Adrenal gland (tissue), 12 donors: ENCODE results near the gene UBE2E3. TPM values are rescaled to one million over a fixed set of nuclear protein-coding genes. Genes with fewer than 3 reads are reported as not detected.

Experiments
- DNase-seq, 7 donors: peaks; one replicate each; pipeline ENCODE4 v3.0.0-alpha.2; 2019 to 2020
- H3K27ac ChIP-seq, 5 donors: fragments of 200-600 bp; sonication (generic) in 4 of 5; 1 replicate in 3 of 5; 2 replicates in 2 of 5; pipeline versions ENCODE4 v1.5.1 to v1.8.0; 2016 to 2020; ENCODE audit warnings: mild to moderate bottlenecking in 1 of 5
- H3K27me3 ChIP-seq: fragments of 200-600 bp; 2 replicates; pipeline ENCODE4 v1.8.0; 2021
- H3K36me3 ChIP-seq, 2 donors: fragments of 200-600 bp; replicated peaks in 1 of 2; 1 replicate in 1 of 2; 2 replicates in 1 of 2; pipeline versions ENCODE4 v1.5.1 to v1.8.0; 2018 to 2022
- H3K4me1 ChIP-seq, 2 donors: fragments of 200-600 bp; replicated peaks in 1 of 2; 1 replicate in 1 of 2; 2 replicates in 1 of 2; pipeline versions ENCODE4 v1.5.1 to v1.8.0; 2018 to 2021
- H3K4me3 ChIP-seq, 4 donors: fragments of 200-600 bp; sonication (generic) in 3 of 4; one replicate each; pipeline ENCODE4 v1.5.1; 2016 to 2018
- H3K9me3 ChIP-seq, 3 donors: fragments of 200-600 bp; sonication (generic) in 1 of 3; replicated peaks in 1 of 3; 1 replicate in 2 of 3; 2 replicates in 1 of 3; pipeline versions ENCODE4 v1.5.1 to v1.8.0; 2016 to 2021
- POLR2A ChIP-seq, 2 donors: fragments of 450-650 bp; IDR thresholded peaks; one replicate each; pipeline ENCODE4 v1.6.1; 2017; ENCODE audit warnings: antibody characterized with exemption in 2 of 2, mild to moderate bottlenecking in 2 of 2, moderate library complexity in 1 of 2
- WGBS, 4 donors: extraction: QIAGEN DNeasy Blood & Tissue Kit in 2 of 4; methylation state at CpG; one replicate each; pipeline versions ENCODE4 v1.1.5 to v1.1.7; 2013 to 2017; 5-methylcytosine and 5-hydroxymethylcytosine counted together
- intact Hi-C, 2 donors: fragments of 100-400 bp; cut with DNase I; formaldehyde crosslinking; loops; one replicate each; pipeline versions ENCODE4 v1.14.1 to v1.15.0; 2022 to 2023
- polyA plus RNA-seq, 3 donors: library from polyadenylated mRNA; stranded (reverse); fragments of 200-250 nt in 2 of 3; fragments of 350-450 nt in 1 of 3; fragmentation: Illumina TruSeq in 1 of 3; extraction: RNeasy Lipid Tissue Mini Kit (QIAGEN cat#74804) in 1 of 3; gene quantifications; one replicate each; pipeline ENCODE4 v1.2.3, GENCODE V29; 2013 to 2014
- total RNA-seq, 9 donors: library from RNA; depleted of rRNA in 4 of 9; stranded (reverse); fragments of >200 nt in 4 of 9; fragments of 120-200 nt in 1 of 9; fragmentation: NEBNext Ultra II Directional in 1 of 9; extraction: Animal tissue kit (Norgen Biotek cat#: 25700) in 1 of 9; gene quantifications; one replicate each; pipeline versions ENCODE4 v1.1.0 to v1.2.4, GENCODE V29; 2013 to 2023
- TF ChIP-seq, protein P1 (sequence below), 6 experiments: fragments of 450-650 bp in 4 of 6; fragments of 200-600 bp in 2 of 6; sonication (generic) in 1 of 6; IDR thresholded peaks; 1 replicate in 5 of 6; 2 replicates in 1 of 6; pipeline versions ENCODE4 v1.5.1 to v1.8.0; 2016 to 2021; ENCODE audit warnings: antibody characterized with exemption in 6 of 6, mild to moderate bottlenecking in 2 of 6, moderate library complexity in 1 of 6
- donor health status: healthy with polysubstance abuse.
- donor health status: Bipolar disorder and iron deficiency.
- donor health status: DM: yes; HTN: yes; CAD: no.
- donor health status: DM: no; HTN: no; CAD: no.
- donor health status: DM: no; HTN: no; CAD: no.
- donor health status: DM: yes; HTN: yes; CAD: no.

Gene UBE2E3
- total and polyA plus RNA-seq, 12 donors: 30.8 to 87.1 (median 51.0) TPM

DNA sequence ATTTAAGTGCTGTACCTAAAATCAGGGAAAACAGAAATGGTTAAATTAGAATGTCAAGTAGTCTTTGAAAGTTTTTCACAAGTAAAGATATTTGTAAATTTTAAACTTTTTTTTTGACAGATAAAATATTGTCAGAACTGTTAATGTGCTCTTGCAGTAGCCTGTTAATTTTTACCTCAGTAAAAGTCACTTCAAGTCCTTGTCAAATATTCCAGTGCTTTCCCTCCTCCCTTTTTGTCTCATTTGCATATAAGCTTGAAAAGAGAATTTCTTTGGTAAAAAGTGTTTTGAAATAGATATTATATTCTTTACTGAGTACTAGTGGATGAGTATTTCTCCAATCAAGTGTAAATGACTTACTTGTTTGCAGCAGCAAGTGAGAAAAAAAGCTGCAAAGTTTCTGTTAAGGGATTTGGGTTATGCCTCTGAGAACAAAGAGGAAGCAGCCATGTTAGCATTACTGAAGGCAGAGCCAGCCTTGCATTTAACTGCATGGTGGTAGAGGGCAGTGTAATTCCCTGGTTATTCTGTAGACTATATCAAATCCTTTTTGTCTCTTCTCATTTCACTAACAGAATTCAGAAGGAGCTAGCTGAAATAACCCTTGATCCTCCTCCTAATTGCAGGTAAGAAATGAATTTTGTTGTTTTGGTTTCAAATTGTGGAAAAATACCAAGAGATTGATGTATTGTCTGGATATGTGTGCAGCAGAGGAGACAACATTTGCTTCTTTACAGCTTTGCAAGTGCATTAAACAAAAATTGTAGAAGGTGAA is 3.2 kb downstream of the UBE2E3 start:
- no peak for TF ChIP-seq POLR2A (IDR thresholded peaks at IDR 0.05)
- TF ChIP-seq, protein P1, sequence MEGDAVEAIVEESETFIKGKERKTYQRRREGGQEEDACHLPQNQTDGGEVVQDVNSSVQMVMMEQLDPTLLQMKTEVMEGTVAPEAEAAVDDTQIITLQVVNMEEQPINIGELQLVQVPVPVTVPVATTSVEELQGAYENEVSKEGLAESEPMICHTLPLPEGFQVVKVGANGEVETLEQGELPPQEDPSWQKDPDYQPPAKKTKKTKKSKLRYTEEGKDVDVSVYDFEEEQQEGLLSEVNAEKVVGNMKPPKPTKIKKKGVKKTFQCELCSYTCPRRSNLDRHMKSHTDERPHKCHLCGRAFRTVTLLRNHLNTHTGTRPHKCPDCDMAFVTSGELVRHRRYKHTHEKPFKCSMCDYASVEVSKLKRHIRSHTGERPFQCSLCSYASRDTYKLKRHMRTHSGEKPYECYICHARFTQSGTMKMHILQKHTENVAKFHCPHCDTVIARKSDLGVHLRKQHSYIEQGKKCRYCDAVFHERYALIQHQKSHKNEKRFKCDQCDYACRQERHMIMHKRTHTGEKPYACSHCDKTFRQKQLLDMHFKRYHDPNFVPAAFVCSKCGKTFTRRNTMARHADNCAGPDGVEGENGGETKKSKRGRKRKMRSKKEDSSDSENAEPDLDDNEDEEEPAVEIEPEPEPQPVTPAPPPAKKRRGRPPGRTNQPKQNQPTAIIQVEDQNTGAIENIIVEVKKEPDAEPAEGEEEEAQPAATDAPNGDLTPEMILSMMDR (IDR thresholded peaks at IDR 0.05): peak in 1 of 6 experiments; percentile 28
- Histone ChIP-seq H3K4me1 (peaks cover 14 to 53% of the 10 kb centered on the region in 2 donors), H3K27ac (no peak overlapping the region), H3K9me3 (no peaks in the 10 kb centered on the region), H3K36me3 (no peaks in the 10 kb centered on the region), H3K27me3 (no peaks in the 10 kb centered on the region), H3K4me3 (no peak overlapping the region)
- intact Hi-C loops: no loop called here
- DNase-seq: peak in 3 of 7 donors; percentile 14 to 31 (median 20)

DNA sequence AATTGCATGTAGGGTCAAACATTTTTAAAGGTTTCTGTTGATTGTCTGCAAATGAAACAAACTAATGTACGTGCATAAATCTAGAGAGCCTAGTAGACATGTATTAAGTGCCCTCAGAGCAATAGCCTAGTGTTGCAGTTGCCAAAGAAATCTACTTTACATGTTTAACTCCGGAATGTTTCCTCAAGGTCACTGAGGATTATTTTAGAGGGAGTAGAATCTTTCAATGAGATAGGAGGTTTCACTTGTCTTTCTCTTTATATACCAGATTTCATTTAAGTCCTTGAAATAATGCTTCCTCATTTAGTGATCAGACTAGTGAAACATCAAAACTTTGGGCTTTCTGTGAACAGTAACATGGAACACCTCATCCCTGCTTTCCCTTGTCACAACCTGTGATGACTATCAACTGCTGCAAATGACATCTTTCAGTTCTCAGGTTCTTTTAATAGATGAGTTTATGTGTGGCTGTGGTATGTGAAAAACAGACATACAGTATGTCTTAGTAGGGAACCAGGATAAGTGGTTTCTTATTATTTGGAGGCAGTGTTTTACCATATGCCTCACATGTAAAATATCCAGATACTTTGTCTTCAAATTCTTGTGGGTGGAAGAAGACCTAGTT is 5.5 kb downstream of the UBE2E3 start:
- no peak overlapping the region for H3K4me3 ChIP-seq
- TF ChIP-seq, protein P1 (IDR thresholded peaks at IDR 0.05): no peak
- no peak for TF ChIP-seq POLR2A (IDR thresholded peaks at IDR 0.05)
- H3K27ac ChIP-seq: no peak overlapping the region
- H3K4me1 ChIP-seq: peaks cover 14 to 53% of the 10 kb centered on the region in 2 donors
- WGBS, 4 donors: 47 to 56% (median 52%) methylated on average over 2 of the region's 2 CpGs
- H3K27me3 ChIP-seq: no peaks in the 10 kb centered on the region
- DNase-seq: no peak
- H3K9me3 ChIP-seq: no peaks in the 10 kb centered on the region
- H3K36me3 ChIP-seq: no peaks in the 10 kb centered on the region
- intact Hi-C loops: no loop called here

DNA sequence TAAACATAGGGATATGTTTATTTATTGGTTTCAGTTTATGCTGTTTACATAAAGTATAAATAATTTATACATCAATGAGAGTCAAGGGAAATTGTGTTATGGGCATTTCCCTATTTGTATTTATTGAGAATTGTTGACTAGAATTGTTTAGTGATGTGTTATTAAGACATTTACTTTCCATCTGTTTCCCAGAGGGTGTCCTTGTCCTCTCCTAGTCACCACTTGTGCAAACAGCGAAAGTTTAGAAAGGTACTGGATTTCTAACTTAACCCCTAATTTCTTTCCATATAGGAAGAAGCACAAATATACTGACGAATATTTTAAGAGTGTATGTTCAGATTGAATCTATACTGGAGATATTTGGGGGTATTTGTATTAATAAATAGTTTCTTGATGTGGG is 6.7 kb downstream of the UBE2E3 start:
- TF ChIP-seq, protein P1 (IDR thresholded peaks at IDR 0.05): no peak
- no peak for TF ChIP-seq POLR2A (IDR thresholded peaks at IDR 0.05)
- Histone ChIP-seq H3K27me3 (no peaks in the 10 kb centered on the region), H3K4me1 (peaks cover 14 to 46% of the 10 kb centered on the region in 2 donors), H3K9me3 (no peaks in the 10 kb centered on the region), H3K27ac (no peak overlapping the region), H3K36me3 (no peaks in the 10 kb centered on the region), H3K4me3 (no peak overlapping the region)
- intact Hi-C loops: no loop called here
- no peak for DNase-seq
- 70 to 77% (median 74%) methylated on average over 2 of the region's 2 CpGs for WGBS, 4 donors

DNA sequence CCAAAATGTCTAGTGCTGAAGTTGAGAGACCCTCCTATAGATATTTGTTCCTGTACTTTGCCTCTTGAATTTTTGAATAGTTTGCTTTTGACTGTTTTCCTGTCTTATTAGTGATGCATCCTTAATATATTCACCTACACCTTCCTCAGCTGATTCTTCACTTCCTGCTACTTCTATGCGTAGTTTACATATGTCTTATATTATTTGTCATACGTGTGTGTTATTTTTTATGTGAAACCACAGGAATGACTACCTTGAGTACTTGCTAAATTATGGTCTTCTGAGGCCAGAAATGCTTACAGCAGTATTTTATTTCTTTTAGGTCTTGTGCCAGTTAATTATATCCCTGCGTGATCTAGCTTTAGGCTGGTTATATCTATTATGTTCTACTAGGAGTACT is 9.9 kb downstream of the UBE2E3 start:
- intact Hi-C loops: no loop called here
- Histone ChIP-seq H3K36me3 (no peaks in the 10 kb centered on the region), H3K27me3 (no peaks in the 10 kb centered on the region), H3K4me3 (no peak overlapping the region), H3K9me3 (no peaks in the 10 kb centered on the region), H3K27ac (no peak overlapping the region), H3K4me1 (peaks cover 0 to 18% of the 10 kb centered on the region in 2 donors)
- no peak for TF ChIP-seq POLR2A (IDR thresholded peaks at IDR 0.05)
- TF ChIP-seq, protein P1 (IDR thresholded peaks at IDR 0.05): no peak
- WGBS, 4 donors: 71 to 81% (median 76%) methylated on average over 3 of the region's 3 CpGs
- no peak for DNase-seq
